Right cardiac atrium (tissue), 5 donors: ENCODE data around the gene PDIA5. TPM values are rescaled to one million over a fixed set of nuclear protein-coding genes. Genes with fewer than 3 reads are reported as not detected.

Experiments
- ATAC-seq, 2 donors: fragments of 200-7000 bp; cut with Tn5 transposase; one replicate each; pipeline versions ENCODE4 v1.8.0 to v1.9.1; 2020; ENCODE audit warnings: moderate library complexity in 2 of 2, mild to moderate bottlenecking in 1 of 2
- DNase-seq, 3 donors: peaks; one replicate each; pipeline ENCODE4 v3.0.0-alpha.2; 2020
- H3K27ac ChIP-seq: one replicate; pipeline ENCODE4 v1.5.1; 2013; ENCODE audit warnings: mild to moderate bottlenecking, low read length, control low read depth, moderate library complexity
- H3K27me3 ChIP-seq: one replicate; pipeline ENCODE4 v1.6.1; 2013; ENCODE audit not compliant: control insufficient read depth, insufficient read depth
- H3K4me1 ChIP-seq: one replicate; pipeline ENCODE4 v1.6.1; 2013; ENCODE audit warnings: low read length; ENCODE audit not compliant: control insufficient read depth, insufficient read depth
- H3K4me3 ChIP-seq: one replicate; pipeline ENCODE4 v1.5.1; 2013; ENCODE audit warnings: low read length, control low read depth
- H3K9me3 ChIP-seq: one replicate; pipeline ENCODE4 v1.6.1; 2013; ENCODE audit warnings: low read length; ENCODE audit not compliant: control insufficient read depth
- WGBS: extraction: QIAGEN DNeasy Blood & Tissue Kit; methylation state at CpG from one replicate; pipeline ENCODE4 v1.1.7; 2013; 5-methylcytosine and 5-hydroxymethylcytosine counted together
- intact Hi-C, 4 donors: fragments of 100-400 bp; cut with DNase I; formaldehyde crosslinking; loops; one replicate each; pipeline versions ENCODE4 v1.11.0 to v1.14.0; 2022 to 2023
- polyA plus RNA-seq: library from polyadenylated mRNA; stranded (reverse); fragments of 200-250 nt; gene quantifications from one replicate; pipeline ENCODE4 v1.2.3, GENCODE V29; 2013
- total RNA-seq, 4 donors: library from RNA; stranded (reverse); fragmentation: NEBNext Ultra II Directional; extraction: Animal tissue kit (Norgen Biotek cat#: 25700); gene quantifications; one replicate each; pipeline ENCODE4 v1.2.1, GENCODE V29; 2021
- donor health status: healthy with polysubstance abuse.
- donor health status: DM: no; HTN: yes; CAD: no.
- donor health status: DM: no; HTN: no; CAD: no.
- donor health status: DM: no; HTN: yes; CAD: no; lungs with severe emphysema.
- donor health status: DM: yes; HTN: yes; CAD: no.

PDIA5 gene
- total and polyA plus RNA-seq, 5 donors: 8.3 to 11.1 (median 9.7) TPM

- Histone ChIP-seq H3K4me1 (no peaks in the 10 kb centered on the region), H3K9me3 (no peaks in the 10 kb centered on the region), H3K4me3 (no peak overlapping the region), H3K27me3 (no peaks in the 10 kb centered on the region), H3K27ac (no peak overlapping the region)
- ATAC-seq (no peak), DNase-seq (no peak)
- intact Hi-C loops: no loop called here
- 71% methylated on average over 8 of the region's 8 CpGs for WGBS
These were observed 72.1 kb downstream of the PDIA5 start for GRCh38 chr3:123138839-123139444.

DNA sequence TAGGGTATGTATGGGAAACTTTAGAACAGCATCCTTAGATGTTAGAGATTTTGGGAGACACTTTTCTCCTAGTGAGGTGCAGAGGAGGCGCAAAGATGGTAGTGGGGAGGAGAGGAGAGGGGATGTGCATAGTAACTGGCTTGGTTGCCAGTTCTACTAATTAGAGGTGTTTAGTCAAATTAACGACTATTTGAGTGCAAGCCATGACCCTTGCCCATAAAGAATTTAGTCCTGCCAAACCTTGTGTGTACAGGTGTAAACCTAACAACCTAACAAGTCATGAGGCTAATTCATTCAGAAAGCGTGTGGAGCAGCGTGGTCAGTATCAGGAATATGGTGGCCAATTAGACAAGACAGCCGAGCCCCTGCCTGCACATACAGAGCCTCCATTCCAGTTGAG lies 72.7 kb downstream of the PDIA5 start:
- 76% methylated on average over 5 of the region's 5 CpGs for WGBS
- H3K4me1 ChIP-seq: no peaks in the 10 kb centered on the region
- H3K4me3 ChIP-seq: no peak overlapping the region
- intact Hi-C loops: no loop called here
- H3K27ac ChIP-seq: no peak overlapping the region
- H3K27me3 ChIP-seq: no peaks in the 10 kb centered on the region
- H3K9me3 ChIP-seq: no peaks in the 10 kb centered on the region
- DNase-seq: no peak
- ATAC-seq: no peak

DNA sequence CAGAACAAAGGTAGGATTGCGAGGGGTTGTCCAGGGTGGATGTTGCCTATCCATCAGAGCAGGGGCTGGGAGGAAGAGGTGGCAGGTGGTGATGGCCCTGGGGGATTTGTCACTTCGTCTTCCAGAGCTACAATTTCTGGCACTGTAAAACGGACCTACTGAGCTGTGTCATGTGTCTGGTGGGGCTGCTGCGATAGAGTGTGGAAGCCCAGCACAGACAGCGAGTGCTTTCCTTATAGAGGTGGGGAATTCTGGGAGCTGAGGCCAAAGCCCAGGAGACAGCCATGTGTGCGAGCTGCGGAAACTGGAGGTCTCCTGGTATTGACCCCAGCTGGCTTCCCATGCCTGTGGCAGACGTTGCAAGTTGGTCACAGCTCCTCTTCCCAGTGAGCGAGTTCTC lies 73.7 kb downstream of the PDIA5 start:
- H3K9me3 ChIP-seq: no peaks in the 10 kb centered on the region
- DNase-seq (no peak), ATAC-seq (no peak)
- no peaks in the 10 kb centered on the region for H3K4me1 ChIP-seq
- 90% methylated on average over 9 of the region's 9 CpGs for WGBS
- no peaks in the 10 kb centered on the region for H3K27me3 ChIP-seq
- H3K4me3 ChIP-seq: no peak overlapping the region
- intact Hi-C loops: no loop called here
- H3K27ac ChIP-seq: no peak overlapping the region

DNA sequence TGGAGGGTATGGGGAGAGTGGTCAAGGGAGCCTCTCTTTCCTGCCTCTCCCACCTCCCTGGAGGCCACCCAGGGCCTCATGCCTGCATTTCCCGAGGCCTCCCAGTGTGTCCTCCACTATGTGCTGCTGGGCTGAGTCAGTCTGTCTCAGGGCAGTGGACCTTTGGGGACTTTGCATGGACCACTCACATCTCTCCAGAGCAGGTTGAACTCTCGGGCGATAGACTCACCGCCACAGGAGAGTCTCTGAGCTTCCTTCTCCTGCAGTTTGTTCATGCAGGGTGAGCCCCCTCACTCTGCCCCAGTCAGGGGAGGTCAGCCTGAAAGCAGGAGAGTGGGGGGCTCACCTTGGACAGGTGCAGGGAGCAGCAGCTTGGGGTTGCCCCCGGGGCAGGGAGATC lies 74.5 kb downstream of the PDIA5 start:
- no peaks in the 10 kb centered on the region for H3K9me3 ChIP-seq
- H3K27me3 ChIP-seq: no peaks in the 10 kb centered on the region
- WGBS: 98% methylated on average over 5 of the region's 5 CpGs
- DNase-seq (no peak), ATAC-seq (peak in 1 of 2 donors; percentile 32)
- no peaks in the 10 kb centered on the region for H3K4me1 ChIP-seq
- intact Hi-C loops: no loop called here
- H3K4me3 ChIP-seq: no peak overlapping the region
- no peak overlapping the region for H3K27ac ChIP-seq

GRCh38 chr3:123143669-123144411 lies 77.0 kb downstream of the PDIA5 start:
- Histone ChIP-seq H3K9me3 (no peaks in the 10 kb centered on the region), H3K4me1 (no peaks in the 10 kb centered on the region), H3K27me3 (no peaks in the 10 kb centered on the region), H3K27ac (no peak overlapping the region), H3K4me3 (no peak overlapping the region)
- intact Hi-C loops: no loop called here
- 74% methylated on average over 10 of the region's 10 CpGs for WGBS
- ATAC-seq: no peak
- DNase-seq: no peak

DNA sequence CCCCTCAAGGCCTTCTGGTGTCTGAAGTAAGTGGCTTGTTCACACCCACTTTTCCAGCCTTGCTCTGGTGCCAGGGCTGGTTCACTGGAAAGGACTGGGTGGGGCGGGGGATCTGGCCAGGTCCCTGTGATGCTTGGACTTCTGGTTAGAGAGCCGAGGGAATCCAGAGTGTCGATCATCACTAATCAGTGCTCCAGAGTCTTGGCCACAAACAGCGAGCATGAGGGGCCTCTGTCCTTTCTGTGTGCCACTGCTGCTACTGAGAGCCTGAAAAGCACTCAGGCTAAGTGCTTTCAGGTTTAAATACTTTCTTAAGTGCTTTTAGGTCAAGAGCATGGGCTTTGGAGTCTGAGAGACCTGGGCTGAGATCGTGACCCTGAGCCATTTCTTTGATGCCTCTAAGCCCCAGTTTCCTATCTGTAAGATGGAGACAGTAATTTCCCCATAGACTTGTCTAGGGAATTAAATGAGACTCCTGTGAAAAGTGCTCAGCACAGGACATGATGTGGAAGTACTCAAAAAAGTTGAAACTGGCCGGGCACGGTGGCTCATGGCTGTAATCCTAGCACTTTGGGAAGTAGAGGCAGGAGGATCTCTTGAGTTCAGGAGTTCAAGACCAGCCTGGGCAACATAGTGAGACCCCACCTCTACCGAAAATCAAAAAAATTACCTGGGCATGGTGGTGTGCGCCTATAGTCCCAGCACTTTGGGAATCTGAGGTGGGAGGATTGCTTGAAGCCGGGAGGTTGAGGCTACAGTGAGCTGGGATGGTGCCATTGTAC lies 81.1 kb downstream of the PDIA5 start:
- intact Hi-C loops: no loop called here
- no peaks in the 10 kb centered on the region for H3K27me3 ChIP-seq
- ATAC-seq (no peak), DNase-seq (no peak)
- H3K4me1 ChIP-seq: no peaks in the 10 kb centered on the region
- H3K4me3 ChIP-seq: no peak overlapping the region
- no peak overlapping the region for H3K27ac ChIP-seq
- H3K9me3 ChIP-seq: no peaks in the 10 kb centered on the region
- 91% methylated on average over 10 of the region's 10 CpGs for WGBS

- no peak for ATAC-seq
- Histone ChIP-seq H3K27me3 (no peaks in the 10 kb centered on the region), H3K4me1 (no peaks in the 10 kb centered on the region), H3K27ac (no peak overlapping the region), H3K9me3 (no peaks in the 10 kb centered on the region), H3K4me3 (no peak overlapping the region)
- no peak for DNase-seq
- 91% methylated on average over 8 of the region's 8 CpGs for WGBS
- intact Hi-C loops: no loop called here
These were observed 81.9 kb downstream of the PDIA5 start for GRCh38 chr3:123148772-123149171.

GRCh38 chr3:123149525-123149924 lies 82.7 kb downstream of the PDIA5 start:
- DNase-seq: no peak
- H3K9me3 ChIP-seq: no peaks in the 10 kb centered on the region
- H3K4me3 ChIP-seq: no peak overlapping the region
- H3K27me3 ChIP-seq: no peaks in the 10 kb centered on the region
- H3K4me1 ChIP-seq: no peaks in the 10 kb centered on the region
- no peak overlapping the region for H3K27ac ChIP-seq
- ATAC-seq: no peak
- 88% methylated on average over 3 of the region's 3 CpGs for WGBS
- intact Hi-C loops: no loop called here

DNA sequence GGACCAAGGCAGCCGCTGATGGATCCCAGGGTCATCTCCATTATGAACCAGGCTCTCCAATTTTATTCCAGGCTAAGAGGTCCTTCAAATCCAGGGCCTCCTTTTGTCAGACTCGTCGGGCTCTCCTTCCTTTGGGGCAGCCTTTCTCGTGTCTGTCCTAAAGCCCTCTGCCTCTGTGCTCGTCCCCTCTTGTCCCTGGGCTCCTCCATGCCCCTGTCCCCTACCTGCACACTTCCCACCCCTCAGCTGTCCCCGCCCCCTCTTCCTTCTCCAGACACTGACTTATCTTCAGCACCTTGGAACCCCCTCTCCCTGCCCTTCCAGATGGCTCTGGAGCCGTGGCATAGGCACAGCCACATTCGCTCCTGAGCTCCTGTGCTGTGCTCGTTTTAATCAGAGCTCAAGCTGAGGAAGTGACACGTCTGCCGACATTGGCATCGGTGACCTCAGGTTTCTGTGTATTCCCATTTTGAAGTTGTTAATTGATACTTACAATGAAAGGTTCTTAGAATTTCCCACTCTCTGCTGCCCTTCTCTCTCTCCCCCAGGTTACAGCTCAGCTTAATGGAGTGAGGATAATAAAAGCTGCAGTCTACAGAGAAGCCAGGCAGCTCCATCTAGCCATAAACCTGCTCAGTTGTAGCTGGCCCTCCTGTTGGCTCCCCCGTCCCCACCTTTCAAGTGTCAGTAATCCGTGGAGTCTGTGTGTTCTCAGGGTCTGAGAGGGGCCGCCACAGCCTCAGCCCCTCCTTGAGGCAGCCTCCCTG lies 83.8 kb downstream of the PDIA5 start:
- Histone ChIP-seq H3K4me3 (no peak overlapping the region), H3K9me3 (no peaks in the 10 kb centered on the region), H3K27me3 (no peaks in the 10 kb centered on the region), H3K27ac (no peak overlapping the region), H3K4me1 (no peaks in the 10 kb centered on the region)
- DNase-seq: no peak
- no peak for ATAC-seq
- WGBS: 81% methylated on average over 15 of the region's 15 CpGs
- intact Hi-C loops: no loop called here

GRCh38 chr3:123151251-123151705 lies 84.5 kb downstream of the PDIA5 start:
- H3K4me1 ChIP-seq: no peaks in the 10 kb centered on the region
- H3K9me3 ChIP-seq: no peaks in the 10 kb centered on the region
- ATAC-seq (peak in 1 of 2 donors; percentile 32), DNase-seq (no peak)
- no peaks in the 10 kb centered on the region for H3K27me3 ChIP-seq
- peak overlapping the region; percentile 6 for H3K27ac ChIP-seq
- 68% methylated on average over 7 of the region's 7 CpGs for WGBS
- intact Hi-C loops: no loop called here
- no peak overlapping the region for H3K4me3 ChIP-seq
